OCI-LY7 (cell line): ENCODE data around the gene BPIFB6.

Source experiments
- CTCF ChIP-seq: fragments of 200-600 bp; sonication (generic); conservative IDR thresholded peaks from 2 replicates; pipeline ENCODE4 v1.5.1; 2014; ENCODE audit warnings: mild to moderate bottlenecking, antibody characterized with exemption, low read length, moderate library complexity, mixed read lengths
- EZH2phosphoT487 ChIP-seq: fragments of 200-600 bp; sonication (generic); IDR thresholded peaks from 2 replicates; pipeline ENCODE4 v1.6.1; 2018; ENCODE audit warnings: low read depth, borderline replicate concordance, mild to moderate bottlenecking, mixed run types, antibody characterized with exemption, low read length, moderate library complexity, mixed read lengths

GRCh38 chr20:33083544-33084340 is 52.3 kb downstream of the BPIFB6 start:
- TF ChIP-seq CTCF: no peak
- TF ChIP-seq EZH2phosphoT487: no peak
